ENCODE data around the gene FAT2.
"Not testable (repeated sequence)": the region's sequence is repeated elsewhere in the genome, so short reads cannot be mapped to it uniquely, and the experiment has no call there.

Gene FAT2

GRCh38 chr5:151611127-151611775 lies 20.1 kb upstream of the FAT2 start:
- ATAC-seq = no peak

- ATAC-seq = no peak
Measured at GRCh38 chr5:151608522-151608921, 17.4 kb upstream of the FAT2 start.

- no peak for ATAC-seq
Measured at GRCh38 chr5:151607304-151607703, 16.2 kb upstream of the FAT2 start.

- no peak for ATAC-seq
Measured at GRCh38 chr5:151605559-151605958, 14.4 kb upstream of the FAT2 start.

- no peak for ATAC-seq
Measured at GRCh38 chr5:151602806-151603205, 11.7 kb upstream of the FAT2 start.

GRCh38 chr5:151601391-151601790 lies 10.3 kb upstream of the FAT2 start:
- no peak for ATAC-seq

GRCh38 chr5:151600069-151600665 lies 9.0 kb upstream of the FAT2 start:
- no peak for ATAC-seq

- no peak for ATAC-seq
Measured at GRCh38 chr5:151598984-151599383, 7.9 kb upstream of the FAT2 start.

- ATAC-seq = no peak
Measured at GRCh38 chr5:151598549-151598948, 7.4 kb upstream of the FAT2 start.

- ATAC-seq = no peak
Measured at GRCh38 chr5:151597749-151598148, 6.6 kb upstream of the FAT2 start.

- ATAC-seq = no peak
Measured at GRCh38 chr5:151596828-151597539, 5.9 kb upstream of the FAT2 start.

- no peak for ATAC-seq
Measured at GRCh38 chr5:151595411-151595826, 4.3 kb upstream of the FAT2 start.

- no peak for ATAC-seq
Measured at GRCh38 chr5:151592855-151593408, 1.8 kb upstream of the FAT2 start.

GRCh38 chr5:151589878-151590570 lies 1.1 kb downstream of the FAT2 start:
- no peak for ATAC-seq

GRCh38 chr5:151587796-151588555 lies 3.2 kb downstream of the FAT2 start:
- ATAC-seq = no peak

- ATAC-seq = no peak
Measured at GRCh38 chr5:151585970-151586369, 5.2 kb downstream of the FAT2 start.

GRCh38 chr5:151585344-151585743 lies 5.8 kb downstream of the FAT2 start:
- not testable (repeated sequence) for ATAC-seq

- ATAC-seq = no peak
Measured at GRCh38 chr5:151584057-151584937, 6.8 kb downstream of the FAT2 start.

GRCh38 chr5:151581812-151582583 lies 9.1 kb downstream of the FAT2 start:
- ATAC-seq = no peak

GRCh38 chr5:151581347-151581746 lies 9.8 kb downstream of the FAT2 start:
- ATAC-seq = no peak

- no peak for ATAC-seq
Measured at GRCh38 chr5:151580858-151581257, 10.3 kb downstream of the FAT2 start.

Data from activated CD4-positive, CD25-positive, alpha-beta regulatory T cell treated with anti-CD3 and anti-CD28 coated beads, Interleukin-2, amount 50 U/mL, for 24 hours (primary cell).